Activated T-cell treated with anti-CD3 and anti-CD28 coated beads, Interleukin-2, amount 50 U/mL, for 1 hour (primary cell): ENCODE measurements around the gene ARAP2.

Experiments used
- DNase-seq: peaks from one replicate; pipeline ENCODE4 v3.0.0-alpha.2; 2020

Gene ARAP2, protein sequence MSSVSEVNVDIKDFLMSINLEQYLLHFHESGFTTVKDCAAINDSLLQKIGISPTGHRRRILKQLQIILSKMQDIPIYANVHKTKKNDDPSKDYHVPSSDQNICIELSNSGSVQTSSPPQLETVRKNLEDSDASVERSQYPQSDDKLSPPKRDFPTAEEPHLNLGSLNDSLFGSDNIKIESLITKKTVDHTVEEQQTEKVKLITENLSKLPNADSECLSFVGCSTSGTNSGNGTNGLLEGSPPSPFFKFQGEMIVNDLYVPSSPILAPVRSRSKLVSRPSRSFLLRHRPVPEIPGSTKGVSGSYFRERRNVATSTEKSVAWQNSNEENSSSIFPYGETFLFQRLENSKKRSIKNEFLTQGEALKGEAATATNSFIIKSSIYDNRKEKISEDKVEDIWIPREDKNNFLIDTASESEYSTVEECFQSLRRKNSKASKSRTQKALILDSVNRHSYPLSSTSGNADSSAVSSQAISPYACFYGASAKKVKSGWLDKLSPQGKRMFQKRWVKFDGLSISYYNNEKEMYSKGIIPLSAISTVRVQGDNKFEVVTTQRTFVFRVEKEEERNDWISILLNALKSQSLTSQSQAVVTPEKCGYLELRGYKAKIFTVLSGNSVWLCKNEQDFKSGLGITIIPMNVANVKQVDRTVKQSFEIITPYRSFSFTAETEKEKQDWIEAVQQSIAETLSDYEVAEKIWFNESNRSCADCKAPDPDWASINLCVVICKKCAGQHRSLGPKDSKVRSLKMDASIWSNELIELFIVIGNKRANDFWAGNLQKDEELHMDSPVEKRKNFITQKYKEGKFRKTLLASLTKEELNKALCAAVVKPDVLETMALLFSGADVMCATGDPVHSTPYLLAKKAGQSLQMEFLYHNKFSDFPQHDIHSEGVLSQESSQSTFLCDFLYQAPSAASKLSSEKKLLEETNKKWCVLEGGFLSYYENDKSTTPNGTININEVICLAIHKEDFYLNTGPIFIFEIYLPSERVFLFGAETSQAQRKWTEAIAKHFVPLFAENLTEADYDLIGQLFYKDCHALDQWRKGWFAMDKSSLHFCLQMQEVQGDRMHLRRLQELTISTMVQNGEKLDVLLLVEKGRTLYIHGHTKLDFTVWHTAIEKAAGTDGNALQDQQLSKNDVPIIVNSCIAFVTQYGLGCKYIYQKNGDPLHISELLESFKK (N-terminal part only)

DNA sequence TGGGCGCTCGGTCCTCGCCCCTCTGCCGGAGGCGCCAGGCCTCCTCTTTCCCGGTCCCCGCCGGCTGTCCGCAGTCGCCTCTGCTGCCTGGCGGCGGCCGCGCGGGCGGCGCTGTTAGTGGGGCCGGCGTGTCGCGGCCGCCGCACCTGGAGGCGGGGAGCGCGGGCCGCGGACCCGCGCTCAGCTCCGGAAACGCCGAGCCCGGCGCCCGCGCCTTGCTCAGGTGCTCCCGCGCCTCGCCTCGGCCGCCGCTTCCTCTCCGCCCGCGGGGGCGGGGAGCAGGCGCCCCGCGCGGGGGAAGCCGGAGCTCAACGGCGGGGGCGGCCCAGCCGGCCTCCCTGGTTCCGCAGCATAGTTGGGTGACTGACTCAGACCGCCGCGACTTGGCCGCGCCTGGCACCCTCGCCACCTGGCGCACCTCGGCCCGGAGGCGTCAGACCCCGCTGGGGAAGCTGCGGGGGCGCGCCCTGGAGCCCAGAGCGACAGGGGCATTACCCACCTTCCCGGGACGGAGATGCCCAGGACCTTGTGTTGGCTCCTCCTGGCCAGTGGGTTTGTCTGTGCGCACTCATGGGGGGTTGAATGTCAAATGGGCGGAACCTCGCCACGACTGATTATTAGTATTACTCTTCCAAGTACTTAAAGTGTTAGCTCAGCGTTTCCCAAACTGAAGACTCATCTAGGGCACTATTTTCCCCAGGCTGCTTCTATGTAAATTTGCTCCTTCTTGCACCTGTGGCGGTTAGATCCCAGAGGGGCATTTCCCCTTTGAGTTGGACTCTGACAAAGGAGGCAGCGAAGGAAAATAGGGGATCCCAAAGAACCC is at the start of gene ARAP2:
ARAP2 (minus strand) TSS at position 258 of the 826 bp plus-strand sequence. CDS start 15,028 bp downstream, outside the sequence.
- peak; percentile 83 for DNase-seq

DNA sequence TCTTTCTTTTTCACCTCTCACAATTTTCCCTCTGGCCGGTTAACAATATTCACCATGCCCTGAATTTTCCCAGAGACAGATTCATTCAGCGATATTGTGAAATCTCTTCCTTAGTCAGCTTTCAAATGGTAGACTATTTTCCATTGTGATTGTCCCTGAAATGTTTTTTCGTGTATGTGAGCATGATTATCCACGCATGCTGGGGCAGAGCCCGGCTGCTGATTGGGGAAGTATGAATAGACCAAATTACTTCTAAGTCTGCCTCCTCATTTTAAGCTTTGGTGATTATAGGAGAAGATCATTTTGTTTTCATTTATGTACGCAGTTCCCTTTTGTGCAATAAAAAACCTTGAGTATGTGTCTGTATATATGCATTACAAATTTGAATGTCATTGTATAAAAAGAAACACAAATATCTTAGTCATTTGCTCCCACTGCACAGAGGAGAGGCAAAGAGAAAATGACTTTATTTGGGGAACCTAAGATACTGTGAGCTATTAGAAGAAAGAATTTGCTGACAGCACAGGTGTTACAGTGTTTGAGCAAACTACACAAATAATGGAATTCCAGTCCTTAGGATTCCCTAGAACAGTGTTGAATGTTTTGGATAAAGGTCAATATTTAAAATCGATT is 48.4 kb upstream of the ARAP2 start:
- DNase-seq: no peak

DNA sequence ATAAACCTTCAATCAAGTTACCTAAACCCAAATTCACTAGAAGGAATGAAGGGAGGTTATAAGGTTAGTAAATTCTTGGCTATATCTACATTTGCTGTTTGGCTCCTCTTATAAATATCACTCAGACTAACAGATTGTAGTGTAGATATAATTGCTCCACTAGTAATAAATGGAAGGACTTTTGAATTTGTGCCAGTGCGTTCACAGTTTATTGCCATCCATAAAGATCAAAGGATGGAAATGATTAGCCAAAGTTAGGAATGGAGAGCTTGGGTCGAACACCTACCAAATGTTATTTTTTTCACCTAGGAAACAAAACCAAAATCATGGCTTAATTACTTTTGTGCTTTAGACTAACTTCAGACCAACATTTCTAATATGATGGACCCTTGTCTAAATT is 46.3 kb upstream of the ARAP2 start:
- DNase-seq: no peak

DNA sequence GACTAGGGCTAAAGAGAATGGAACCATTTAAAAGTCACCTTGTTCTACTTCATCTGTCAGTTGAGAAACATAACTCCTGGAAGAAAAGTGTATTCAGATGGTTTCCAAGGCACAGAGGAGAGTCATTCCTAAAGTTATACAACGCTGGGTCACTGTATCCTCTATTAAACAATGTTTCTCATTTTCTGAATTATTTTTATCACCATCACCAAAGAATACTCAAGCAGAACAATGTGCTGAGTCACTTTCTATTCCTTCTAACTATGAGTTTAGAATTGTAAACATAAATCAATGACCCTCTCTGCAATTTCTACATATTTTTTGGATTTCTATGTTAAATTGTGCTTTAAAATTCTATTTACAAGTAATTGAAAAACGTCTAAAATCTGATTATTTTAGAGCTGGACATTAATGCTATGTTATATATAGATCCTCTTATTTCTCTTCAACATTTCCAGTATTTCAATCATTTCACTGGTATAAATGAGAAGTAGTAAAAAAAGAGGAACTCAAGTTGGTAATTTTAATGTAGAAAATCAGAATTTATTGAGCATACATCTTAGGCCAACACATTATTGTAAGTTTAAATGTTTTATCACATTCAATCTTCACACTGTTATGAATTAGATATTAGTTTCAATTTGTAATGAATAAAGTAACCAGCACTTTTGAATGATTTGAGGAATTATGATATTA is 44.6 kb upstream of the ARAP2 start:
- no peak for DNase-seq

DNA sequence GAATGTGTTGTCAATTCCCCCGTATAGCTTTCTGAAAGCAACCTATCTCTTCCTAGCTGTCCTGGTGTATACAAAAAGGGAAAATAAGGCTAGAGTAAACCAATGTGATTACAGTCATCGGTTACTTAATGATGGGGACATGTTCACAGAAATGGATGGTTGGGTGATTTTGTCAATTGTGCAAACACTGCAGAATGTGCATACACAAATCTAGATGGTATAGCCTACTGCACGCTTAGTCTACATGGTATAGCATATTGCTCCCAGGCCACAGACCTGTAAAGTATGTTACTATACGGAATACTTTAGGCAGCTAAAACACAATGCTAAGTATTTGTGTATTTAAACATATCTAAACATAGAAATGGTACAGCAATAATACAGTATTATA is 42.2 kb upstream of the ARAP2 start:
- no peak for DNase-seq

DNA sequence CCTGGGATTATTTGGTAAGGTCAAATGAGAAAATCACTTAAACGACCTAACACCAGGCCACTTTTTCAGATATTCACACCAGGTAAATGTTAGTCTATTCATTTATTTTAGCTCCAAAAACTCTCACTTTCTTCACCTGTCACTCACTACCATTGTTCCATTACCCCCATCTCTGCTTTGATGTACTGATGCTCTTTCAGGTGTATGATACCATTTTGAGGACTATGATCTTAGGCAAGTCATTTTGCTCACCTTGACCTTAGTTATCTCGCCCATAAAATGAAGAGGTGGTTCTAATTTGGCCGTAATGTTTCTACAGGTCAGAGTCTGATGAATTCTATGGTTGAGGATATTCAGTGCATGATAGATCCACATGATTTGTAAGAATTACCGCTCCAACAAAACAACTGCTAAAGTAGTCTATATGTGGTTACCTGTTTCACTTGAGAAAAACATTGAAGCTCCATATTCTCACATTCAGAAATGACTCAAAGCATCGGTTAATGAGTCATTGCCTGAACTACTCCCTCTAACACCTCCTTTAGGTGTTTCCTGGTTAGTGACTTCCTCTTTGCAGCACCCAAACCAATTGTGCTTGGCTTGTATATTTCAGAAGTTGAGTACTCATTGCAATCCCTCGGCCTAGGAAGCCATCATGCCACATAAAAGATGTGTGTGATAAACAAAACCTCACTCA is 41.6 kb upstream of the ARAP2 start:
- no peak for DNase-seq

DNA sequence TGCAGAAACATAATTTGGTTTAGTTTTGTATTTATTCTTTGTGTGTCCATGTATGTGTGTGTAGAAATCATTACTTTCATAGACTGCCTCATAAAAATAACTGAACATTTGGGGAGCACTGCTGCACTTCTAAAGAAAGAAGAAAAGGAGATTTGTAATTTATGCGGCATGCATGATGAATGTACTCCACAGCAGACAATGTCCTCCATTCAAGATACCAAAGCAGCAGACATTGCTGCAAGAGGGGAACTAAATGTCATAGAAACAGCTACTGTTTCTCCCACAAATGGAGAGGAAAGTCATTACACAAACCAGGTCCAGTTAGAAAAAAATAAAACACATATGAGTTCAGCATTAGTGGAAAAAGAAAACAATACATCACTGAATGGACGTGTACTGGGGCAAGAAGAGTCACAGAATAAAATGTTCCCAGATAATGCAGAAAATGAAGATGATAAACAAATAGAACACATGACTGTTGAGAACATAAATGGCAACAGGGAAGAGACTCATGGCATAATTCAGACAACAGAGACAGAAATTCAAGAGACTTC is 39.7 kb upstream of the ARAP2 start:
- DNase-seq: no peak

DNA sequence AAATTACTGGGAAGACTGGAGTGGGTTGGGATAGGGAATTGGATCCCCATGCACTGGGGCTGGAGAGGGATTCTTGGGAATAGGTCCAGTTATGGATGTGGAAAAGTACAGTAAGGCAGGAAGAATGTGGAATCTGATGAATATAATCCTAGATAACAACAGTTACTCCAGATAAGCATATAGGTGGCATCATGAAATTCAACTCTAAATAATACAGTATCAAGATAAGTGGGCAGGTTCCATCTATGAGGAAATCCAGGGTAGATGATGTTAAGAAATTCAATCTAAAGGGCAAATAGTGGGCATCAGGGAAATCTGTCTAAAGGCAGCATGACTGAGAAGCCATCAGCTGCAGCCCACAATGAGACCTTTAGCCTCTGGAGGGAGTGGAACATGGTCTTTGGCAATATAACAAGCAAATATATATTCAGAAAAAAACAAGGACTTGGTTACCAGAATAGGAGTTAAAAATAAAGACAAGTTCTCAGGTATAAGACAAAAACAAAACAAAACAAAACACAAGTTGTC is 38.3 kb upstream of the ARAP2 start:
- DNase-seq: no peak

DNA sequence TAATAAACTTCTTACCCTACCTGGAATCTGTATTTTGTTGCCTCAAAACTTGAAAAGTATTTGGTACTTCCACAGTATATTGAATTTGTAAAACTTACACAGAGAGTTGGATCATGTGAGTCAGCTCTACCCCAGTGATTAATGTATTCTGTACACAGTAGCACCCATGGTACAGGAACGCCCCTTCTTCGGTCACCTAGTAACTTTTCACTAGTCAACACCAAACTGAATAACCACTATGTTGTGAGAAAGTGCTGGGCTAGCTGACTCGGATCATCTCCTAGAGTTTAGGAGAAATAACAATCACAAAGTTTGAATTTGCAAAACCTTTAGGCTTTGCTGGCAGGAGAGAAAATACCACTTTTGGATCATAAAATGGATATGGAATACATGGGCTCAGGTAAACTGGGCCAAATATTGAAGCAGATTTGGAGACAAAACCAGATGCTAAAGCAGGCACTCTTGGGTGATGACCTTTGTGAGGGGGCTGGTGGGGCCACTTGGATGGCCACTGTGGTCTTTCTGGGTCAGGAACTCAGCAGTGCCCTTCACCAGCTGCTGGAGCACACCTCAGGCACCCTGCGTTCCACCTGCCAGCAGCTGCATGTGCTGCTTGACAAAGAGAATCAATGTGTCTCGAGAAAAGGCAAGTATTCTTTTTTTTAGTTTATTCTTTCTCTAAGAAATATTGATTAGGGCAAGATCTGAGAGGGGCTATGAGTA is 37.2 kb upstream of the ARAP2 start, which contains the start of gene DTHD1:
DTHD1 (plus strand) TSS at position 233 of the 723 bp plus-strand sequence; CDS start at position 376, 143 bp downstream.
- DNase-seq: no peak

DNA sequence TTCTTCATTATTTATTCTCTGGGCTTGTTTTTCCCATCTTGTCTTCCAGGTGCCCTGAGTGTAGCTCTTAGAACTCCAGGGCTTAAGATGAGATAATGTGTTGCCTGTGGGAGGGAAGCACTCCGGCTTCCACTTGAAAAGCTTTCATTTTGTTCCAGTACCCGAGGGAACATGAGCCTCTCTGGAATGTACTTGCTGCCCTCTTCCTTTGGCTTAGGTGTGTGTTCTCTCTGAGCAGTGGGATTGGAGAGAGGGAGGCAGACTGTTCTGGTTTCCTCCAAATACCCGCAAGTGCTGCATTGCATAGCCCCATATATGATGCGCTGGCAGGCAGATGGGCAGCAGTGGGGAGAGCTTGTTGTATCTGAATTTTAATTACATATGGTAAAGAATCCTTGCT is 36.2 kb upstream of the ARAP2 start:
- DNase-seq: no peak

DNA sequence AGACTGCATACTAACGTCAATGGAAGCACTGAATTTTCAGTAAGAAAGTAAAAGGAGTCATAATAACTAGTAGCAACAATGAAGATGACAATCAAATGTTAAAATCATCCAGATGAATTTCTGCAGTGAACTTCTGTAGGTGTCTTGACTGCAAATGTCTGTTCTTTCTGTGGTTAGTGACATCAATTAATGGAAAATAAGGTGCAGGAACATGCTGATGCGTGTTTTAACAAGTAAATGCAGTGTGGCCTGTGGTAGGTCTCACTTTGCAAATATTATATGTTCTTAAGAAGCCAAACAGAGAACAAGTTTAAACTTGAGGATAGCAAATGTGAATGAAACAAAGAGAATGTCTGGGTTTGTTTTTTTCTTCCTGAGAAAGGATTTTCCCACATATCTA is 34.5 kb upstream of the ARAP2 start:
- no peak for DNase-seq

DNA sequence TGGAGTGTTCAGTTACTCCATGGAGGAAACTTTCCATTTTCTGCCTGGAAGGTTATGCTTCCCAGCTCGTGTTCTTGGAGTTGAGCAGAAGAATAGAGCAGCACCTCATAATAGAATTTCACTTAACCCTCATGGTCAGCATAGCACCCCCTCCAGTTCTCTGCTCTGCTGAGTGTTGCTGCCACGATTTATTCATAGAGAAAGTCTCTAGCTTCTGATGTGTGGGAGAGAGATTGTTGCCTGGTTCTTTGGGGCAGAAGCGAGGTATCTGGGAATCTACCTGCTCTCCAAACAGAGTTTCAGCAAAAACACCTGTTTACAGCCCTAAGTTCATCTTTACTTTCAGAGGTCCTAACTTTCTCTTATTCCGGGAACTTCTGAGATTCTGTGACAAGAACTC is 33.2 kb upstream of the ARAP2 start:
- DNase-seq: no peak

DNA sequence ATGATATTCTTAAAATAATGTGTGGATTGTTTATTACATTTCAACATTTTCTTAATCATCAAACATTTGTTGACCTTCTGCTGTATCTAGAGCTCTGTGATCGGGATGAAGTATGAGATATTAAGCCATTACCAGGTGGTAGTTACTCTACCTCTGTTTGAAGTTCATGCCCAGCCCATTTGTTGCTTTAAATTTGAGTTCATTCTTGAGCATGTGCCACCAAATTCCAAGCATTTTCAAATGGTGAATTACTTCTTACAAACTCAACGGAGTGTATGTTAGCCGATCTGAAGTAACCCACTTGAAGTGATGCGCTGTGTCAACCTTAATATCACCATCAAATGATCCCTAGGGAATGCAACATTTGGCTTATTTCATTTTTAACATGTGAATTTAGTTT is 29.8 kb upstream of the ARAP2 start:
- DNase-seq: no peak

DNA sequence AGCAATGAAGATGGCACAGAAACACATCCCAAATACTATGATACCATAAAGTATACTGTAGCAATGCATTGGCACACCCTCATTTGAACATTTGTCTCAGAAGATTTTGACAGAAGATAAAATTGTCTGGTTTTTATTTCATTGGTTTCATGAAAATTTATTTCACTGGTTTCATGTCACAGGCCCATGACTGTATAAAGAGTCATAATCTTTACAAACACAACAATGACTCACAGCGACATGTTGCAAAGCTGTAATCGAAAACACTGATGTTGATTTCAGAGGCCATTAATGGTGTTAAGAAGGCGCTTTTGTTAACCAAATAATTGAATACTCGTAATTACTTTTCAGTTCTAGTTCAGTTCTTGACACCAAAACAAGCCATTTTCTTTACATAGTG is 29.0 kb upstream of the ARAP2 start:
- no peak for DNase-seq

DNA sequence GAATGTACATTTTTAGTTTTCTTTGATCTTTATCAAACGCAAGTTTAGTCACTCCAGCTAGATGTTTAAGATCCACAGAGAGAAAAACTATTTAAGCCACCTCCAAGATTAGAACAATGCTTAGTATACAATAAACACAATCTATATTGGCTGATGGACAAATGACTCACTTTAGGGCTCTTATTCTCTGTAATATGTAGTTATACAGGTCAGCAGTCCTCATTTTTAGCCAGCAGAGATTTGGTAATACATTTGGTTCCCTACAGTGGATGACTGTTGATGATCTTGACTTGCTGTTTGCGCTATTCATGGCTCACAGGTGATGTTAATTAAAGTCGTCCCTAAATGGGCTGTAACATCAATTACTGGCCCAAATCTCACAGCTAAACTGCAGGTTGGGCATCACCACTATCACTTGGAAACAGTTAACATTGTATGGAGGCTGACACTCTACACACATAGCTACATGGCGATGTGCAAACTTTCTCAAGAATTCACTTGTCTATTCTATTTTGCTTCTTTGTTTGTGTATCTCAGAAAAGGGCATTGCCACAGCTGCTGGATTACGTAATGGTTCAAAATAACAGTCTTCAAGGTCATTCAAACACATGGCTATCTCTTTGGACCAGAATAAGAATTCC is 25.3 kb upstream of the ARAP2 start:
- no peak for DNase-seq

DNA sequence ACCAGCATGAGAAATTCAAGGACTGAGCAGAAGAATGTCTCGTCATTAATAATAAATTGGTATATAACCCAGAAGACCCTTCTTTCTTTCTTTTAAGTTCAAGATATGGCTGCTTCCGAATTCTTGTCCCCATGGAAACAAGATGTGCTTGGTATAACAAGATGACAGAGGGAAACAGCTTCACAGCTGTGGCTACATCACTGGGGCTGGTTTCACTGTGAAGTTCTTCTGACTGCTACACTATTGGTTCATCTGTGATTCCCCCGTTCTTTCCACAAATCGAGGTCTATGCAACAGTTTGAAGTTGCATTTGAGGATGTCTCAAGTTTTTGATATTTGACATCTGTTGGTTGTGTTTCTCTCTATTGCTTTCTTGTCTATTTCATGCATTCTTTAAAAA is 24.8 kb upstream of the ARAP2 start:
- DNase-seq: no peak

DNA sequence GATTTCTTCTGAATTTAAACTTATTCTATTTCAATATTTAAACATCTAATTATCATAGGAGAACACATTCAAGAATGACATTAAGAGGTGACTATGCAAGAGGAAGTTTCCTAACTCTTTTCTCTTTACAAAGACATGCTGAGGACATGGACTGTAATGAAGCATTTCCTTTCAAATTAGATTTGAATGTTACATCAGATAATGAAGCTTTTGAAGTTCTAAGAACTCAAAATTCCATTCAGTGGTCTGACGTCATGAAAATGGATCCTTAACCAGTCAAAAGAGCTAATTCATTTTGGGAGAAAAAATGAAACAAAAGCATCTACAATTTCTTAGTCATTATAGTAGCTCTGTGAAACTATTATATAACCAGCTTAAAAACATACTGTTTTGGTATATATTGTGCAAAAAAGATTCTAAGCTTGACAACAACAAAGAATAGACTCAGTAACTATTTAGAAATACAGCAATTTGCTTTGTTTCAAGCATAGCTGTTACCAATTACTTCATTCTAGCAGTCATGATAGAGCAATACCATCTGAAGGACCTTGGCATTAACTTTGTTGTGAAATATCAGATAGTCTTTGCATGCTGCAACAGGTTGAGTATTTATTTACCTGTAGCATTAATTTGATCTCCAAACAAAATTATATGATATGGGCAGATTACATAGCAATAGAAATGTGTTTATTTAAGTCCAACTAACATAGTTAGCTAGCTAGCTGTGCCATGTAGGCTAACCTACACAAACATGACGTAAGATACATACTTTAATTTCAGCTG is 23.4 kb upstream of the ARAP2 start:
- no peak for DNase-seq
